Trophoblast cell (in vitro differentiated cells and primary cell): Measurements from ENCODE around the gene ZFP36L2. TPM values are rescaled to one million over a fixed set of nuclear protein-coding genes. Genes with fewer than 3 reads are reported as not detected.

ENCODE experiments used
- DNase-seq, 2 donors: peaks; one replicate each; pipeline ENCODE4 v3.0.0-alpha.2; 2016
- H2AFZ ChIP-seq: 2 replicates; pipeline ENCODE4 v1.6.1; 2013; ENCODE audit warnings: low read length, moderate library complexity, mild to moderate bottlenecking; ENCODE audit not compliant: insufficient read depth, poor library complexity
- H2AK5ac ChIP-seq: 2 replicates; pipeline ENCODE4 v1.6.1; 2013; ENCODE audit warnings: mild to moderate bottlenecking, low read length
- H2BK120ac ChIP-seq: 2 replicates; pipeline ENCODE4 v1.6.1; 2013; ENCODE audit warnings: low read length, mild to moderate bottlenecking, moderate library complexity; ENCODE audit not compliant: insufficient read depth, poor library complexity
- H2BK12ac ChIP-seq: 2 replicates; pipeline ENCODE4 v1.6.1; 2013; ENCODE audit warnings: mild to moderate bottlenecking, low read length, moderate library complexity
- H2BK5ac ChIP-seq: 2 replicates; pipeline ENCODE4 v1.6.1; 2013; ENCODE audit warnings: low read length, low read depth, moderate library complexity, mild to moderate bottlenecking; ENCODE audit not compliant: poor library complexity
- H3K14ac ChIP-seq: 2 replicates; pipeline ENCODE4 v1.6.1; 2013; ENCODE audit warnings: mild to moderate bottlenecking, low read length
- H3K18ac ChIP-seq: 2 replicates; pipeline ENCODE4 v1.6.1; 2013; ENCODE audit warnings: mild to moderate bottlenecking, low read length
- H3K23ac ChIP-seq: 2 replicates; pipeline ENCODE4 v1.6.1; 2013; ENCODE audit warnings: low read length
- H3K27ac ChIP-seq: 2 replicates; pipeline ENCODE4 v1.5.1; 2013; ENCODE audit warnings: low read depth, mild to moderate bottlenecking, inconsistent platforms, low read length, moderate library complexity
- H3K27me3 ChIP-seq: 2 replicates; pipeline ENCODE4 v1.6.1; 2013; ENCODE audit warnings: inconsistent platforms, mild to moderate bottlenecking, low read length, moderate library complexity; ENCODE audit not compliant: insufficient read depth
- H3K36me3 ChIP-seq, 2 experiments: 1 replicate in 1 of 2; 2 replicates in 1 of 2; pipeline ENCODE4 v1.6.1; 2013; ENCODE audit warnings: low read length in 2 of 2, mild to moderate bottlenecking in 2 of 2, moderate library complexity in 1 of 2; ENCODE audit not compliant: insufficient read depth in 2 of 2, control insufficient read depth in 1 of 2
- H3K4ac ChIP-seq: 2 replicates; pipeline ENCODE4 v1.6.1; 2013; ENCODE audit warnings: low read depth, mild to moderate bottlenecking, low read length, moderate library complexity
- H3K4me1 ChIP-seq, 2 experiments: 1 replicate in 1 of 2; 2 replicates in 1 of 2; pipeline ENCODE4 v1.6.1; 2013; ENCODE audit warnings: low read length in 2 of 2, mild to moderate bottlenecking in 2 of 2, moderate library complexity in 1 of 2; ENCODE audit not compliant: insufficient read depth in 2 of 2, control insufficient read depth in 1 of 2
- H3K4me2 ChIP-seq: 2 replicates; pipeline ENCODE4 v1.6.1; 2013; ENCODE audit warnings: inconsistent platforms, mild to moderate bottlenecking, low read length, moderate library complexity
- H3K4me3 ChIP-seq: 2 replicates; pipeline ENCODE4 v1.5.1; 2013; ENCODE audit warnings: mild to moderate bottlenecking, low read depth, low read length, inconsistent platforms
- H3K79me1 ChIP-seq: one replicate; pipeline ENCODE4 v1.6.1; 2013; ENCODE audit warnings: low read length
- H3K79me2 ChIP-seq: 2 replicates; pipeline ENCODE4 v1.6.1; 2013; ENCODE audit warnings: low read length, mild to moderate bottlenecking; ENCODE audit not compliant: control insufficient read depth, insufficient read depth, poor library complexity
- H3K9ac ChIP-seq: 2 replicates; pipeline ENCODE4 v1.6.1; 2013; ENCODE audit warnings: mild to moderate bottlenecking, low read length
- H3K9me3 ChIP-seq: 2 replicates; pipeline ENCODE4 v1.6.1; 2013; ENCODE audit warnings: low read depth, mild to moderate bottlenecking, control low read depth, inconsistent platforms, low read length; ENCODE audit not compliant: insufficient read depth
- H4K12ac ChIP-seq: 2 replicates; pipeline ENCODE4 v1.6.1; 2013; ENCODE audit warnings: low read depth, mild to moderate bottlenecking, low read length, moderate library complexity
- H4K8ac ChIP-seq: 2 replicates; pipeline ENCODE4 v1.6.1; 2013; ENCODE audit warnings: low read depth, mild to moderate bottlenecking, low read length, moderate library complexity
- H4K91ac ChIP-seq: one replicate; pipeline ENCODE4 v1.6.1; 2013; ENCODE audit warnings: low read depth, mild to moderate bottlenecking, low read length, moderate library complexity
- WGBS: extraction: QIAGEN DNeasy Blood & Tissue Kit; methylation state at CpG from one replicate; pipeline ENCODE4 v1.1.7; 2013; ENCODE audit warnings: missing lambda C conversion rate; ENCODE audit not compliant: insufficient read length, insufficient coverage; ENCODE audit errors: extremely low coverage; 5-methylcytosine and 5-hydroxymethylcytosine counted together
- polyA plus RNA-seq: library from polyadenylated mRNA; stranded (reverse); fragments of 200-250 nt; gene quantifications from 2 replicates; pipeline ENCODE4 v1.2.3, GENCODE V29; 2013

The ZFP36L2 gene
- 62.0 and 65.7 TPM in 2 replicates for polyA plus RNA-seq

- Histone ChIP-seq H3K9me3 (no peaks in the 10 kb centered on the region), H3K4me2 (peak within 1 kb of the TSS; percentile 74), H2BK120ac (peak within 1 kb of the TSS; percentile 83), H3K18ac (peak within 1 kb of the TSS; percentile 85), H3K4me1 (peaks cover 11 to 12% of the 10 kb centered on the region in 2 experiments), H3K14ac (peak within 1 kb of the TSS; percentile 93), H3K79me2 (peaks cover 37% of the 10 kb centered on the region), H2AK5ac (peak within 1 kb of the TSS; percentile 50), H4K12ac (peak within 1 kb of the TSS; percentile 76), H2BK12ac (peak within 1 kb of the TSS; percentile 66), H3K9ac (peak within 1 kb of the TSS; percentile 96), H3K27me3 (no peaks in the 10 kb centered on the region), H3K36me3 (peaks cover 15% of the 10 kb centered on the region in 2 experiments), H3K79me1 (peaks cover 36% of the 10 kb centered on the region), H2AFZ (peak within 1 kb of the TSS; percentile 73), H3K23ac (no peak within 1 kb of the TSS), H4K8ac (peak within 1 kb of the TSS; percentile 76), H3K27ac (peak within 1 kb of the TSS; percentile 94), H3K4me3 (peak within 1 kb of the TSS; percentile 88), H4K91ac (peak within 1 kb of the TSS; percentile 91), H3K4ac (peak within 1 kb of the TSS; percentile 90), H2BK5ac (peak within 1 kb of the TSS; percentile 97)
- peak; percentile 92 to 98 for DNase-seq
- WGBS: no CpG with 5 or more reads among the region's 58 CpGs
Observed at GRCh38 chr2:43226558-43226954, at the start of gene ZFP36L2. TSS of gene ZFP36L2 (minus strand) at chr2:43226606. CDS start at chr2:43226315, 291 bp downstream.

GRCh38 chr2:43274721-43275120 lies 48.3 kb upstream of the ZFP36L2 start:
- no peak overlapping the region for H3K4me2 ChIP-seq
- H3K27me3 ChIP-seq: no peaks in the 10 kb centered on the region
- peak overlapping the region; percentile 63 for H4K91ac ChIP-seq
- no peak overlapping the region for H3K4ac ChIP-seq
- H3K9ac ChIP-seq: no peak overlapping the region
- H3K4me3 ChIP-seq: no peak overlapping the region
- peaks cover 16 to 28% of the 10 kb centered on the region in 2 experiments for H3K4me1 ChIP-seq
- H2BK5ac ChIP-seq: no peak overlapping the region
- H3K79me2 ChIP-seq: no peaks in the 10 kb centered on the region
- no peak overlapping the region for H3K27ac ChIP-seq
- no peak overlapping the region for H4K12ac ChIP-seq
- no peak overlapping the region for H2AK5ac ChIP-seq
- no peak overlapping the region for H3K23ac ChIP-seq
- no CpG with 5 or more reads among the region's 4 CpGs for WGBS
- no peak overlapping the region for H4K8ac ChIP-seq
- no peak overlapping the region for H3K14ac ChIP-seq
- no peaks in the 10 kb centered on the region for H3K9me3 ChIP-seq
- DNase-seq: no peak
- H2BK120ac ChIP-seq: no peak overlapping the region
- H3K79me1 ChIP-seq: peaks cover 21% of the 10 kb centered on the region
- no peak overlapping the region for H2AFZ ChIP-seq
- peak overlapping the region; percentile 62 for H3K18ac ChIP-seq
- H2BK12ac ChIP-seq: peak overlapping the region; percentile 11
- H3K36me3 ChIP-seq: no peaks in the 10 kb centered on the region

GRCh38 chr2:43274055-43274454 lies 47.6 kb upstream of the ZFP36L2 start:
- Histone ChIP-seq H3K4me1 (peaks cover 21 to 34% of the 10 kb centered on the region in 2 experiments), H4K12ac (no peak overlapping the region), H3K18ac (peak overlapping the region; percentile 13), H4K8ac (no peak overlapping the region), H3K9me3 (no peaks in the 10 kb centered on the region), H2AK5ac (peak overlapping the region; percentile 7), H3K36me3 (no peaks in the 10 kb centered on the region), H3K4me3 (no peak overlapping the region), H3K14ac (no peak overlapping the region), H3K4ac (no peak overlapping the region), H3K79me1 (peaks cover 22% of the 10 kb centered on the region), H3K27me3 (no peaks in the 10 kb centered on the region), H3K79me2 (no peaks in the 10 kb centered on the region), H3K9ac (no peak overlapping the region), H3K4me2 (no peak overlapping the region), H2BK120ac (peak overlapping the region; percentile 59), H3K27ac (peak overlapping the region; percentile 70), H2AFZ (no peak overlapping the region), H2BK12ac (peak overlapping the region; percentile 46), H3K23ac (no peak overlapping the region), H4K91ac (peak overlapping the region; percentile 37), H2BK5ac (peak overlapping the region; percentile 7)
- no peak for DNase-seq
- WGBS: no CpG with 5 or more reads among the region's 4 CpGs

- H3K18ac ChIP-seq: no peak overlapping the region
- no CpG with 5 or more reads among the region's 4 CpGs for WGBS
Observed at GRCh38 chr2:43273529-43273928, 47.1 kb upstream of the ZFP36L2 start.

More at GRCh38 chr2:43273529-43273928, 47.1 kb upstream of the ZFP36L2 start:
- H4K12ac ChIP-seq: no peak overlapping the region
- H3K14ac ChIP-seq: no peak overlapping the region
- H3K23ac ChIP-seq: no peak overlapping the region
- no peaks in the 10 kb centered on the region for H3K36me3 ChIP-seq
- H3K4me1 ChIP-seq: peaks cover 24 to 39% of the 10 kb centered on the region in 2 experiments
- no peak overlapping the region for H4K8ac ChIP-seq
- H2AFZ ChIP-seq: no peak overlapping the region
- peak overlapping the region; percentile 7 for H2BK5ac ChIP-seq
- no peak overlapping the region for H3K4me3 ChIP-seq
- no peaks in the 10 kb centered on the region for H3K79me2 ChIP-seq
- peak overlapping the region; percentile 37 for H4K91ac ChIP-seq
- peaks cover 26% of the 10 kb centered on the region for H3K79me1 ChIP-seq
- DNase-seq: peak; percentile 5 to 21
- H3K9me3 ChIP-seq: no peaks in the 10 kb centered on the region
- H2BK12ac ChIP-seq: no peak overlapping the region
- no peak overlapping the region for H3K4ac ChIP-seq
- H2BK120ac ChIP-seq: no peak overlapping the region
- H3K27me3 ChIP-seq: no peaks in the 10 kb centered on the region
- H3K27ac ChIP-seq: peak overlapping the region; percentile 70
- H2AK5ac ChIP-seq: no peak overlapping the region
- H3K4me2 ChIP-seq: no peak overlapping the region
- H3K9ac ChIP-seq: no peak overlapping the region
